NCI-H1048 (cell line): ENCODE results near the gene IL19.
"Not testable (repeated sequence)": the region's sequence is repeated elsewhere in the genome, so short reads cannot be mapped to it uniquely, and the experiment has no call there.

Source experiments
- DNase-seq: peaks from one replicate; lab custom pipeline; 2025; lab: John Stamatoyannopoulos, UW

The IL19 gene

GRCh38 chr1:206776229-206776628, 5.7 kb downstream of the IL19 start:
- no peak for DNase-seq

GRCh38 chr1:206778031-206778430, 7.5 kb downstream of the IL19 start:
- no peak for DNase-seq

- not testable (repeated sequence) for DNase-seq
These were observed 8.3 kb downstream of the IL19 start for GRCh38 chr1:206778911-206779310.

DNA sequence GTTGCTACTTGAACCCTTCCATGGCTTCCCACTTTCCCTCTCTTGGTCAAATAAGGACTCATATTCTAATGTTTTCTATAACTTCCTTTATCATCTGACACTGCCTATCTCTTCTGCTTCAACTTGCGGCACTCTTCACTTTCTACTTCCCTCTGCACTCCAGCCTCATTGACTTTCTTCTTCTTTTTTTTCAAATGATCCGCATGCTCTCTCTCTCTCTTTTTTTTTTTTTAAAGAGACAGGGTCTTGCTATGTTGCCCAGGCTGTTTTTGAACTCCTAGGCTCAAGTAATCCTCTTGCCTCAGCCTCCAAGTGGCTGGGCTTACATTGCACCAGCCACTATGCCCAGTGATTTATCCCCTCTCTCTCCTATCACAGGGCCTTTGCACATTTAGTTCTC, 9.1 kb downstream of the IL19 start:
- DNase-seq, result no peak

- no peak for DNase-seq
These were observed 11.9 kb downstream of the IL19 start for GRCh38 chr1:206782448-206782847.

DNA sequence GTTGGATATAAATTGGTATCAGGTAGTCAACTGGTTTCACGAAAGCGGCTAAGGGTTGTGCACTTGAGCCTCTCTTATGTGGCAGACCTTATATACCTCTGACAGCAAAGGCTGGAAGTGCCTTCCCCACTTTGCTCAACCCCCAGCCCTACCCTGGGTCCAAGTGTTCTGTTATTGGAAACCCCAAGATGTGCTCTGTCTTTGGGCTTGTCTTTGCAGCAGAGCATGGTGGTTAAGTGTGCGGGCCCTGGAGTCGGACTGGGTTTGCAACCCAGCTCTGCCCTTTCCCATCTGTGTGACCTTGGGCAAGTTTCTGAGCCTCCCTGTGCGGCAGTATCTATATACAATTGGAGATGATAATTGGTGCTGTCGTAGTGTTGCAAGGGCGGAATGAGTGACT, 12.9 kb downstream of the IL19 start:
- no peak for DNase-seq

DNA sequence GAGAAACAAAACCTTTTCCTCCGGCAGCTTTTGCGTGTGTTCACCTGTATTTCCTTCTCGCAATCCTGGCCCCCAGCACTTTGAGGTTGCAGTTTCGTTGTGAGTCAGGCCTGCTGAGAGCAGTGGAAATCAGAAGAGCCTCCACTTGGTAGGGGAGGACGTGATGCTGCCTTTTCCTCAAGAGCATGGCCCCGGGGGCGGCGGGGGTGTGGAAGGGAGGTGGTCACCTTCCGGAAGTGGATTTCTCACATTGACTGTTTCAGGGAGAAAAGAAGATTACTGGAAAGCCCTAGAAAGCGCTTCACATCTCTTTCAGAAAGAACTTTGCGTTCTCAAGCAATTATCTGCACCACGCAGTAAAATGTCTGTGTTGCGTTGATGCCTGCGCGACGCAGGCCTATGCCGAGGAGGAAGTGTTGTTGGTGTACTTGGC, 13.9 kb downstream of the IL19 start:
- no peak for DNase-seq

- no peak for DNase-seq
These were observed 14.7 kb downstream of the IL19 start for GRCh38 chr1:206785182-206785765.

GRCh38 chr1:206786212-206786886, 15.8 kb downstream of the IL19 start:
- no peak for DNase-seq

DNA sequence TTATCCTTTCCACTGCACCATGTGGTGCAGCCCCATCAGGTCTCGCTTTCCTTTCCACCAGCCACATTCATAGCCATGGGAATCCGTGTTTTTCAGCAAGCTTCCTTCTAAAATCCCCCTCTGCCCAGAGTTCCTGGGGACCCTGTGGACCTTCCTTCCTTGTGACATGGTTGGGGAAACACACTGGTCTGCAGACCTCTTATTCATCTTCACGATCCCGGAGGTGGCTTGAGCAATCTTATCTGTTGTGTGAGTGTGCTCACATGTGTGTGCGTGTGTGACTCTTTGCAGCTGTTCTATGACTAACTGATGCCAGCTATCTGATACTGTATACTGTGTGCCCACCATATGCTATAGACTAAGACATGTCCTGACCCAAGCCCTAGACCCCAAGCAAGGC, 17.3 kb downstream of the IL19 start:
- DNase-seq, result no peak

DNA sequence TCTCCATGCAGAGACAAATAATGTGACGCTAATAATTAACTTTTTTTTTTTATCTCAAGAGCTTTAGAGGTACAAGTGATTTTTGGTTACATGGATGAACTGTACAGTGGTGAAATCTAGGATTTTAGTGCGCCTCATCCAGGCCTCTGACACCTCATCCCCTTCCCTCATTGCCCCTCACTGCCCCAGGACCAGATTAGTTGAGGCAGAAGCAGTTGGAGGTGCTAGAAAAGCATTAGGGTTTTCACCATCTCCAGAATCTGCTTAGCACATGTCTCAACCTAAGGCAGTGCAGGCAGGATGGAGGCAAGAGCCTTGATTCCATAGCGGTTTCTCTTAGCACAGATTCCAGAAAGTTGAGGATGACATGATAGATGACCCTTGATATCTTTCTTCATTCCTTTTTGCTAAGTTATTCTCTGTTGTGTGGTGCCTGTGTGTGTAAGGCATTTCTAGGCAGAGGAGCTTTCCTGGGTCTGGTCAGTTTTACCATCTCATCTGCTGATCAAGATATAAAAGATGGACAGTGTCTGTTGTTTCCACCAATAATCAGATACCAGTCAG, 18.0 kb downstream of the IL19 start:
- no peak for DNase-seq

GRCh38 chr1:206790502-206791250, 20.1 kb downstream of the IL19 start:
- DNase-seq, result no peak

DNA sequence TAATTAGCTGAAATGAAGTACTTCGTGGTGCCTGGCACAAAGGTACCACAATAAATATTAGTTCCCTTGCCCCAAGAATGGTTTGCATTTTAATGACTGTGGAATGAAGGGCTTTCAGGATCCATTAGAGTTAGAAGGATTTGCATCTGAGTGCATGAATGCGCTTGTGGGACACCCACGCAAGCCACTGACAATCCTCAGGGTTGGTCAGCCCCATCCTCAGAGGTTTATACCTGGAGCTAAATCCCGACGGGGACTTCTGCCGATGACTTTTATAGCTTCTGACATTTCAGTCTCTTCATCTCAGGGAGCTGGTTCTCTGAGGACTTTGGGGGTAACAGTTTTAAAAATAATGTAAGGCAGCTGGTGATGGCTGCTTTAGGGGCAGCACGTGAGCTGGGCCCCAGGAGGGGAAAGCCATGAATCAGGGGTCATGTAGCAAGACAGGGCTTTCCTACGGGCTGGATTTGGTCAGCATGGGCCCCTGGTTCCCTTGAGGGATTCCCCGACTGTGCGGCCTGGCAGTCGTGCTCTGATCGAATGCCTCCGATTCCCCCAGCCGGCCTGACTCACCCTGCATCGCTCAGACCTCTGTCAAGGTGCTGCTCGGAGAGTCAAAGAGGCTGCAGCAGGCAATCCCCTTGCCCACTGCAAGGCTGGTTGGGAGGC, 22.5 kb downstream of the IL19 start:
- no peak for DNase-seq

DNA sequence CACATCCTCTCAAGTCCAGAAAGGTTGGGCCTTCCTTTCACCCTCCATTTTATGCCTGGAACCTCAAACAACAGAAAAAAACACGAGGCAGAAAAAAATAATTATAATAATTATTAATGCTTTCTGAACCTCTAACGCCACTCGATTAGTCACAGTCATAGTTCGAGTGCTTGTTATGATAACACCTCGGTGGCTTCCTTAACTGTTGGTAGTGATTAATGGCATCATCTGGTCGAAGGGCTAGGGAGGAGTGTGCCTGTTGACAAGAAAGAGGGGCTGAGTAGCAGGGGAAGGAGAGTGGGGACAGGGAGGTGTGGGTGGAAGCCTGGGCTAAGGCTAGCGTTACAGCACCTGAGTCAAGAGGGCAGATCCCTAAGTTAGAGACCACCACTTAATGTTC, 23.0 kb downstream of the IL19 start:
- DNase-seq, result no peak

DNA sequence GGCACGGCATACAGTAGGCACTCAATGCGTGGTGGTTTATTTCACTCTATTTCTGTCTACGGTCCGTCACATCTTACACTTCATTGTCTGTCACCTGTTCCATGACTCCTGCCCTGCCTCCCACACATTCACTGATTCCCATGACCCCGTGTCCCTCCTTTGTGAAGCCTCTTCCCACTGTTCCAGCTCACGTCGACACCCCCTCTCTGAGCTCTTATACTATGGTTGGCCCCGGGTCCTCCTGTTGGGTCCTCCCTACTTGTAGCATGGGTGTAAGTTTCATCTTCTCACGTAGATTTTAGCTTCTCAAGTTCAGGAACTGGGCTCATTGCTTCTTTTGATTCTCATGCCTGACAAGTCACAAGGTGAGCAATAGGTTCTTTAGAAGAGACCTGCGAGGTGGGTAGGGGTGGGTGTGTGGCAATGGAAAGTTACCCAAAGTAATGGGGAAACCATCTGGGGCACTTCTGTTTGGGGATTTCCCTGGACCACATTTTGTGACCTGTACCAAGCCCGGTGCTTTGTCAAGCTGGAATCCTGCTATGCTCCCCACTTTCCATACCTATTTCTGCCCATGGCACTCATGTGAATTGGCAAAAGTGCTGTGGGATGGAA, 23.8 kb downstream of the IL19 start:
- DNase-seq, result no peak

- no peak for DNase-seq
These were observed 25.5 kb downstream of the IL19 start for GRCh38 chr1:206796116-206796515.

DNA sequence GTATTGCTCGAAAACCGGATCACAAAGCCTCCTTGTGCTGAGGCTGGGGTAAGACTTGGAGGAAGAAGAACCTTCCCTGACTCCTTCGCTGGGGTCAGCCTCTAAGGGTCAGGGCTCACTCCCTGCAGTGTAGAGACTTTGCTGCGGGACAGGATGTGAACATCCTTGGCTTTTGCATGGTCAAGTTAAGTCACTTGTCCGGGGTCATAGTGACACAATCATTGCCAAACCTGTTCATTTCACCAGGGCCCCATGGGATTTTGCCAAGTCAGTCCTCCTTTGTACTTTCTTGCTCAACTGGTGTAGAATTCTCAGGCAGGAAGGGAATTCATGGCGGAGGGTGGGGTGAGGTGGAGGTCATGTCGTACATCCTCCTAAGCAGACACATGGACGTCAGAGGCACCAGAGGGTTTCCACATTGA, 26.4 kb downstream of the IL19 start:
- DNase-seq, result no peak

DNA sequence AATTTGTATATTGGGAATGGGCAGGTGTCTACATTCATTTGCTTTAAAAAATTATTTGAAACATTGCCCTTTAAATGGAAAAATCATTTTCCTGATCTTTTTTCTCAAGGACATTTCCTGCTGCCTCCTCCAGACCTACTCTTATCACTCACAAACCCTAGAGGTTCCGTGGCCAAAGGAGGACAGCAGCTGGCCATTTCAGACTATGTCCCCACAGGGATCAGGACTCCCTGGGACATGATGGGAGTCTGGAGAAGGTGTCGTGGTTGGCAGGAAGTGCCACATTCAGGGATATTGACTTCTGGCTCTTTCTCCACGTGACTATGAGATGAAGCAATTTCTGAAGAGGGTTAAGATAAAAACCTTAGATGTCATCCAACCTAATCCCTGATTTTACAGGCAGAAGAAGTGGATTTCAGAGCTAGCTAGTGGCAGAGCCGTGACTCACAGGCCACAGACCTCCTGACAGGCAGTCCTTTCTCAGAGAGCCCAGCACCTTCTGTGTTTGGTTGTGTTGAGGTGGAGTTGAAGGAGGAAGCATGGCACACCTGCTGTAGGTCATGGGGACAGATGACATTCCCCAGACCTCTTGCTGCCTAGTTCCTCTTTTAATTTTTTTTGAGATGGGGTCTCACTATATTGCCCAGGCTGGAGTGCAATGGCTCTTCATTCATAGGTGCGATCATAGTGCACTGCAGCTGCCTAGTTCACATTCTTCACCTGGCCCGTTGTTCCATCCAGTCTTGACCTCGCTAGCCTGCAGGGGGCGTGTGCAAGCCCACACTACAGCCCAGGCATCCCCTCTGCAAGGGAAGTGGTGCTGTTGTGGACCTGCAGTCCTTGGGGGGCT, 27.2 kb downstream of the IL19 start:
- DNase-seq, result no peak

DNA sequence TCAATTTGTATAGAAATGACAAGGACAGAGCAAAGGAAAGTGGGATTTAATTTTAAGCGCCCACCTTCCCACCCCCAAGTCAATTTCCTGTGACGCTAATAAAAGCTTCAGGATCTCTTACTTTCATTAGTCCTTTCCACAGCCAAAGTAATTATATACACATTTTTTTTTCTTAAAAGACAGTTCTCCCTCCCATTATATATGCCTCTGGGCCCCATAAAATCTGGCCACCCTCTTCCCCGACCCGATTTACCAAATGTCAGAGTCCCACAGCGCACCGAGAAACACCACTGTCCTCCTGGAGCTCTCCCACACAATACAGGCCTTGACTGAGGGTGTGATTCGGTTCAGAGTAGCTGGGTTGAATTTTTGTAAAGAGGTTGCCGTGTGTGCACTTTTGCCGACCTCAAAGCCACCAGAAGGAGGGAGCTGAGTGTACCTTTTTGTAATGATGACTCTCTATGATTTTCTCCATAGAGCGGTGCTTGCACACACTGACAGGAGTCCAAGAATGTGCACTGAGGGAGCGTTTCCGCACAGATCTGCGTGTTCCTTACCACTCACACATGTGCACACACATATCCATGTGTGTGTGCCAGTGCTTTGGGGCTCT, 27.9 kb downstream of the IL19 start:
- no peak for DNase-seq

DNA sequence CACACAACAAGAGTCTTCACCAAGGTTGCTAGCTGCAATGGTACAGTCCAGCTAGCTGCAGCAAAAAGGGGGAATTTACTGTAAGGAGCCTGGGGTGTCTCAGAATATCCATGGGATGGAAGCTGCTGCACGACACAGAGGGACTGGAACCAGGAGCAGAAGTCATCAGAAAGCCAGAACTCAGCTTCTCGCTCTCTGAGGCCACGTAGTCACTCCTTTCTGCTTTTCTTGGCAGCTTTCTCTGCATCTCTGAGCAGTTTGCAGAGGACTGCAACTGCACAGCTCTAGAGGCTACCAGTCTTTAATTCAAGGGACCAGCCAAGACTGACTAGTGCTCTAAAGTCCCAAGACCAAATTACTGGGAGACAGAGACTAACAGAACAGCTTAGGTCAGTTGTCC, 28.7 kb downstream of the IL19 start:
- no peak for DNase-seq

- DNase-seq, result no peak
These were observed 29.8 kb downstream of the IL19 start for GRCh38 chr1:206800411-206800810.
